Testis (tissue), 3 donors: ENCODE results near the gene MGAT5. TPM values are rescaled to one million over a fixed set of nuclear protein-coding genes. Genes with fewer than 3 reads are reported as not detected.

Source experiments
- DNase-seq: peaks from one replicate; pipeline ENCODE4 v3.0.0-alpha.2; 2019
- H3K27ac ChIP-seq, 2 donors: fragments of 200-600 bp; sonication (generic); one replicate each; pipeline ENCODE4 v1.5.1; 2019
- H3K27me3 ChIP-seq: fragments of 200-600 bp; sonication (generic); one replicate; pipeline ENCODE4 v1.5.1; 2019
- H3K36me3 ChIP-seq: fragments of 200-600 bp; sonication (generic); one replicate; pipeline ENCODE4 v1.5.1; 2017; ENCODE audit warnings: low read depth; ENCODE audit errors: missing control alignments
- H3K4me1 ChIP-seq: fragments of 200-600 bp; sonication (generic); one replicate; pipeline ENCODE4 v1.5.1; 2019
- H3K4me3 ChIP-seq, 2 donors: fragments of 200-600 bp; sonication (generic); one replicate each; pipeline ENCODE4 v1.5.1; 2017 to 2019
- H3K9me3 ChIP-seq: fragments of 200-600 bp; sonication (generic); one replicate; pipeline ENCODE4 v1.5.1; 2017
- CTCF ChIP-seq, 3 experiments: fragments of 450-650 bp in 2 of 3; fragments of 200-600 bp in 1 of 3; sonication (generic) in 1 of 3; IDR thresholded peaks; one replicate each; pipeline ENCODE4 v1.5.1; 2016 to 2019; ENCODE audit warnings: antibody characterized with exemption in 3 of 3, mild to moderate bottlenecking in 2 of 3, moderate library complexity in 1 of 3
- POLR2A ChIP-seq: fragments of 450-650 bp; IDR thresholded peaks from one replicate; pipeline ENCODE4 v1.6.1; 2017; ENCODE audit warnings: antibody characterized with exemption, mild to moderate bottlenecking, moderate library complexity
- WGBS, 2 donors: methylation state at CpG; one replicate each; pipeline ENCODE4 v1.1.5; 2018; 5-methylcytosine and 5-hydroxymethylcytosine counted together
- intact Hi-C: fragments of 100-400 bp; cut with DNase I; formaldehyde crosslinking; loops from one replicate; pipeline ENCODE4 v1.15.1; 2023; ENCODE audit warnings: low total_unique reads
- polyA plus RNA-seq: library from polyadenylated mRNA; stranded (reverse); fragments of 350-450 nt; fragmentation: Illumina TruSeq; extraction: RNeasy Lipid Tissue Mini Kit (QIAGEN cat#74804); gene quantifications from one replicate; pipeline ENCODE4 v1.2.3, GENCODE V29; 2014; ENCODE audit warnings: low read depth, low replicate concordance; ENCODE audit not compliant: insufficient read depth
- total RNA-seq, 2 donors: library from RNA; depleted of rRNA; stranded (reverse); fragments of >200 nt; gene quantifications; one replicate each; pipeline ENCODE4 v1.2.3, GENCODE V29; 2016

MGAT5 gene
- total and polyA plus RNA-seq, 3 donors from 2014 or later = 31.6 to 73.8 (median 64.5) TPM

GRCh38 chr2:134278553-134278952 is 24.7 kb downstream of the MGAT5 start:
- no peak for DNase-seq
- intact Hi-C loops = no loop called here
- WGBS, 2 donors = 64 to 66% methylated on average over 1 of the region's 1 CpG
- Histone ChIP-seq H3K36me3 (no peaks in the 10 kb centered on the region), H3K9me3 (no peaks in the 10 kb centered on the region), H3K27ac (no peak overlapping the region), H3K4me3 (no peak overlapping the region), H3K27me3 (no peaks in the 10 kb centered on the region), H3K4me1 (peaks cover 12% of the 10 kb centered on the region)
- TF ChIP-seq POLR2A = no peak
- no peak for TF ChIP-seq CTCF (IDR thresholded peaks at IDR 0.05)

- intact Hi-C loops = no loop called here
- no peaks in the 10 kb centered on the region for H3K27me3 ChIP-seq
- H3K4me1 ChIP-seq = peaks cover 12% of the 10 kb centered on the region
- H3K4me3 ChIP-seq = no peak overlapping the region
- H3K9me3 ChIP-seq = no peaks in the 10 kb centered on the region
- TF ChIP-seq CTCF (IDR thresholded peaks at IDR 0.05) (no peak), POLR2A (no peak)
- WGBS, 2 donors = 54 to 57% methylated on average over 3 of the region's 3 CpGs
- no peak for DNase-seq
- H3K36me3 ChIP-seq = no peaks in the 10 kb centered on the region
- H3K27ac ChIP-seq = no peak overlapping the region
These were observed 25.5 kb downstream of the MGAT5 start for GRCh38 chr2:134279417-134279816.

- TF ChIP-seq POLR2A (no peak), CTCF (IDR thresholded peaks at IDR 0.05) (no peak)
- WGBS, 2 donors = 69 to 71% methylated on average over 5 of the region's 5 CpGs
- H3K9me3 ChIP-seq = no peaks in the 10 kb centered on the region
- no peak overlapping the region for H3K4me3 ChIP-seq
- H3K27ac ChIP-seq = no peak overlapping the region
- H3K4me1 ChIP-seq = peaks cover 12% of the 10 kb centered on the region
- no peak for DNase-seq
- H3K36me3 ChIP-seq = no peaks in the 10 kb centered on the region
- intact Hi-C loops = no loop called here
- H3K27me3 ChIP-seq = no peaks in the 10 kb centered on the region
These were observed 26.4 kb downstream of the MGAT5 start for GRCh38 chr2:134280231-134280630.

- no peaks in the 10 kb centered on the region for H3K36me3 ChIP-seq
- peaks cover 12% of the 10 kb centered on the region for H3K4me1 ChIP-seq
- 74 to 79% methylated on average over 3 to 4 of the region's 4 CpGs for WGBS, 2 donors
- TF ChIP-seq CTCF (IDR thresholded peaks at IDR 0.05) (no peak), POLR2A (no peak)
- H3K27ac ChIP-seq = no peak overlapping the region
- no peak overlapping the region for H3K4me3 ChIP-seq
- DNase-seq = no peak
- intact Hi-C loops = no loop called here
- no peaks in the 10 kb centered on the region for H3K9me3 ChIP-seq
- no peaks in the 10 kb centered on the region for H3K27me3 ChIP-seq
These were observed 26.9 kb downstream of the MGAT5 start for GRCh38 chr2:134280726-134281125.

GRCh38 chr2:134281815-134282419 is 28.0 kb downstream of the MGAT5 start:
- Histone ChIP-seq H3K4me1 (peaks cover 12% of the 10 kb centered on the region), H3K27ac (no peak overlapping the region), H3K4me3 (no peak overlapping the region), H3K9me3 (no peaks in the 10 kb centered on the region), H3K36me3 (no peaks in the 10 kb centered on the region), H3K27me3 (no peaks in the 10 kb centered on the region)
- intact Hi-C loops = no loop called here
- no peak for TF ChIP-seq POLR2A
- DNase-seq = no peak
- WGBS, 2 donors = 84 to 90% methylated on average over 5 of the region's 5 CpGs
